SH-SY5Y (cell line): ENCODE results near the gene MGST3.

Source experiments
- GATA2 ChIP-seq: IDR thresholded peaks from 2 replicates; pipeline ENCODE4 v1.6.1; 2011; ENCODE audit warnings: mild to moderate bottlenecking, low read depth, low read length
- GATA3 ChIP-seq: IDR thresholded peaks from 2 replicates; pipeline ENCODE4 v1.6.1; 2011; ENCODE audit warnings: low read depth, mild to moderate bottlenecking, low read length, moderate library complexity

GRCh38 chr1:165686971-165687433, 56.0 kb downstream of the MGST3 start:
- TF ChIP-seq GATA2 = no peak
- TF ChIP-seq GATA3 = no peak
